Skeletal muscle satellite cell (primary cell): ENCODE data around the gene ZNF740.
"Not testable (repeated sequence)": the region's sequence is repeated elsewhere in the genome, so short reads cannot be mapped to it uniquely, and the experiment has no call there.

Experiments used
- H3K27me3 ChIP-seq: 2 replicates; pipeline ENCODE4 v1.7.0; 2013; ENCODE audit warnings: low read length; ENCODE audit not compliant: control insufficient read depth, insufficient read depth
- H3K36me3 ChIP-seq: 2 replicates; pipeline ENCODE4 v1.7.0; 2013; ENCODE audit warnings: mild to moderate bottlenecking, control low read depth, low read length; ENCODE audit not compliant: insufficient read depth
- H3K4me1 ChIP-seq: 2 replicates; pipeline ENCODE4 v1.7.0; 2013; ENCODE audit warnings: low read length; ENCODE audit not compliant: control insufficient read depth, insufficient read depth
- H3K4me2 ChIP-seq: 2 replicates; pipeline ENCODE4 v1.7.0; 2013; ENCODE audit warnings: mild to moderate bottlenecking, low read length
- H3K4me3 ChIP-seq: 2 replicates; pipeline ENCODE4 v1.7.0; 2013; ENCODE audit warnings: low read length
- H3K9ac ChIP-seq: 2 replicates; pipeline ENCODE4 v1.7.0; 2013; ENCODE audit warnings: mild to moderate bottlenecking, low read depth, low read length, moderate library complexity
- H3K9me3 ChIP-seq: replicated peaks from 2 replicates; pipeline ENCODE4 v1.7.0; 2013; ENCODE audit warnings: mild to moderate bottlenecking, control low read depth, low read length

The ZNF740 gene

GRCh38 chr12:53160673-53161072, 19.8 kb upstream of the ZNF740 start:
- H3K36me3 ChIP-seq, result no peaks in the 10 kb centered on the region
- H3K4me2 ChIP-seq, result no peak overlapping the region
- H3K4me3 ChIP-seq, result no peak overlapping the region
- no peaks in the 10 kb centered on the region for H3K9me3 ChIP-seq
- no peaks in the 10 kb centered on the region for H3K4me1 ChIP-seq
- H3K27me3 ChIP-seq, result no peaks in the 10 kb centered on the region
- no peak overlapping the region for H3K9ac ChIP-seq

- Histone ChIP-seq H3K4me2 (no peak overlapping the region), H3K4me3 (no peak overlapping the region), H3K4me1 (no peaks in the 10 kb centered on the region), H3K9me3 (no peaks in the 10 kb centered on the region), H3K27me3 (no peaks in the 10 kb centered on the region), H3K36me3 (no peaks in the 10 kb centered on the region), H3K9ac (no peak overlapping the region)
Measured at GRCh38 chr12:53161119-53161911, 19.2 kb upstream of the ZNF740 start.

- H3K4me1 ChIP-seq, H3K9ac ChIP-seq, H3K4me3 ChIP-seq, H3K4me2 ChIP-seq, H3K9me3 ChIP-seq, H3K27me3 ChIP-seq, H3K36me3 ChIP-seq: not testable (repeated sequence)
Measured at GRCh38 chr12:53163008-53163407, 17.5 kb upstream of the ZNF740 start.

DNA sequence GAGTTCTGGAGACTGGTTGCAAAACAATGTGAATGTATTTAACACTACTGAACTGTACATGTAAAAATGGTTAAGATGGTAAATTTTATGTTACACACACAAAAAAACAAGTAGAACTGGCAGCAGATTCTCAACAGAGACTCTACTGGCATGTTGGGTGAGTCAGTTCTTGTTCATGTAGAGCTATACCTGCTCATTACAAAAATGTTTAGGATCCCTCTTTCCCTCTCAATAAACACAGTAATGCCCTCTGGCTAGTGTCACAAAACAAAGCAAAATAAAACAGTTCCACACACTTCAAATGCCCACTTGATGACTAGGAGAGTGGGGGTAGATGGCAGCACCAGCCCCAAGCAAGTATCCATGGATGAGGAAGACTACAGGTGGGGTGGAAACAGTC, 13.7 kb upstream of the ZNF740 start:
- H3K9me3 ChIP-seq, result no peaks in the 10 kb centered on the region
- H3K9ac ChIP-seq, result no peak overlapping the region
- H3K36me3 ChIP-seq, result peaks cover 10% of the 10 kb centered on the region
- no peaks in the 10 kb centered on the region for H3K27me3 ChIP-seq
- peaks cover 4% of the 10 kb centered on the region for H3K4me1 ChIP-seq
- H3K4me3 ChIP-seq, result no peak overlapping the region
- no peak overlapping the region for H3K4me2 ChIP-seq

DNA sequence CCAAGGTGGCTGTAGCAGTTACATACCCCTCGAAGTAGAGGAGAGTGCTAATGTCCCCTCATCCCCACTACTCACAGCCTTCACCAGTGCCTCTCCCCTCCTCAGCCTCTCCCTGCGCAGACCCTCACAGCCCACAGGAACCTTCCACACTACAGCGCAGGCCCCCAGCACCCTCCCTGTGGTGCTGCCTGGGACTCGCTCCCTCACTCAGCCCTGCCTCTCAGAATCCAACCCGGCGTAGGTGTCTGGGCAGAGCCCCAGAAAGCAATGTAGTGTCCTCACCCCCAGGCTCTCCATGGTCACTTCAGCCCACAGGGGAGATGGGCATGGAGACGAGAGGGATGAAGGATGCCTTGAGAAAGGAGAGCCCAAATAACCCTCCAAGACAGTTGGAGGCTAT, 10.9 kb upstream of the ZNF740 start:
- peaks cover 10% of the 10 kb centered on the region for H3K36me3 ChIP-seq
- H3K4me1 ChIP-seq, result peaks cover 5% of the 10 kb centered on the region
- no peak overlapping the region for H3K4me2 ChIP-seq
- H3K9me3 ChIP-seq, result no peaks in the 10 kb centered on the region
- H3K4me3 ChIP-seq, result no peak overlapping the region
- H3K27me3 ChIP-seq, result no peaks in the 10 kb centered on the region
- no peak overlapping the region for H3K9ac ChIP-seq

DNA sequence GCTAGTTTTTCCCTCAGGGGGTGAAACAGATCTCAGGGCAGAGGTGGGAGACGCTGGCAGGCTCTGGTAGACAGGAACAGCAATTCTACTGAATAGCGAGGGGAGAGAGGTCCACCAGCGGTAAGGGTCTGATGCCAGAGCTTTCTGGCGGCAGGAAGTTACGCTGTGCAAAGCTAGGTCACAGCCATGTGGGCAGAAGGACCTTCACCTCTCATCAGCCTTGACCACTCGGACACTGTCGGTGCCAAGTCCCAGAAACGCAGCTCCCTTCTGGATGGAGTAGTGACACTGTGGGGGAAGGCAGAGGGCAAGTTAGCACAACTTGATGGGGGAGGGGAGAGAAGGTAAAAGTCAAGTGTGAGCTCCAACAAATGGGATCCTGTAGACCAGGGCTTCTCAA, 10.3 kb upstream of the ZNF740 start:
- H3K4me3 ChIP-seq, result no peak overlapping the region
- H3K9me3 ChIP-seq, result no peaks in the 10 kb centered on the region
- H3K27me3 ChIP-seq, result no peaks in the 10 kb centered on the region
- peaks cover 10% of the 10 kb centered on the region for H3K36me3 ChIP-seq
- H3K9ac ChIP-seq, result no peak overlapping the region
- peaks cover 11% of the 10 kb centered on the region for H3K4me1 ChIP-seq
- no peak overlapping the region for H3K4me2 ChIP-seq

DNA sequence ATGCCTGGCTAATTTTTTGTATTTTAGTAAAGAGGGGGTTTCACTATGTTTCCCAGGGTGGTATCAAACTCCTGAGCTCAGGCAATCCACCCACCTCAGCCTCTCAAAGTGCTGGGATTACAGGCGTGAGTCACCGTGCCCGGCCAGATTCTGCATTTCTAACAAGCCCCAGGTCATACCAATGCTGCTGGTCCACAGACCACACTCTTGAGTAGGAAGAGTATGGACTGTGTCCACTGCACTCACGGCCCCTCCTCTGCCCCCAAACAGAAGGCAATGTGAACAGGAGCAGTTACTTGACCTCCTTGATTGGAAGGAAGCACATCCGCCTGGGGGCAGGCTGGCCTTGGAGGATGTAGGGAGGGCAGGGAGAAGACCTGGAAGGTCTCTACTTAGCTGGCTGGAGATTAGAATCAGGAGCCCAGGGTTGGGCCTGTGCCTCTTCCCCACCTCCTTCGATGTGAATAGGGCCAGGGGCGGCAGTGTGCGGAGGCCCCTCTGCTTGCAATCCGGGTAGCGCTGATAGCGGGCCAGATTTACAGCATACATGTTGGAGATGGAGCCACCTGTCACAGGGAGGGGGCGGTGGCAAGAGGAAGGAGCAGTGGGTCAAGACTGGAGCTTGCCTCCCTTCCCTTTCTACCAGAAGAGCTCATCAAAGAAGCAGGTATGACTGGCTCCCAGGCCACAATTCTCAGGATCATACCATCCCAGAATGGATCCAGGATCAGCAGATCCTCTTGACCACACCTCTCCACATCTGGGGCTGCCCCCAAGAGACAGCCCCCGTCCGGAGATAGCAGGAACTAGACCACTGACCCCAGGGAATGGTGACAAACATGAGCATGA, 9.4 kb upstream of the ZNF740 start:
- H3K9ac ChIP-seq, result no peak overlapping the region
- no peak overlapping the region for H3K4me3 ChIP-seq
- H3K9me3 ChIP-seq, result no peaks in the 10 kb centered on the region
- peaks cover 10% of the 10 kb centered on the region for H3K36me3 ChIP-seq
- H3K4me1 ChIP-seq, result peaks cover 13% of the 10 kb centered on the region
- H3K4me2 ChIP-seq, result no peak overlapping the region
- H3K27me3 ChIP-seq, result no peaks in the 10 kb centered on the region

DNA sequence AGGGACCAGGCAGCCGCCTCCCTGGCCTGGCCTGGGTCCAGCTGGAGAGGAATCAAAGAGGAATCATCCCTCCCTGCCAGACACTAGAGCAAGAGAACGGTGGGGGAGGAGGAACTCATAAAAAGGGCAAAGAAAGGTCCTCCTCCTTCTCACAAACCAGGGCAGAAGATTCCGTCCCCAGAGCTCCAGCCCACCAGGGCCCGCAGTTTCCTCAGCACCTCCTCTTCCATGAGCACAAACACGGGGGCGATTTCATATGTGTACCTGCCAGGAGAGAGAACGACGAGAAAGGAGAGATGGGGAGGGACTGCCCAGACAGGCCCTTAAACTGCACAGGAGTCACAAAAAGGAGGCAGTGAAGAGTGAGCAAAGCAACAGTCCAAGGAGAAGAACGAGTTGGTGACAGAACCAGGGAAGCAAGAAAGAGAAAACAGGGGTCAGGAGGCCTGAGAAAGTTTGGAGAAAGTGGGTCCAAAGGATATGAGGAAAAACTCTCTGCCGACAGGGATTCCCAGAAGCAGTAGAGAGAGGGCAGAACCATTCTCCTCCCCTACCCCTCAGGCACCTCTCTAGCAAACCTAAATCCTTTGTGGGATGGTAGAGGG, 8.7 kb upstream of the ZNF740 start:
- Histone ChIP-seq H3K9ac (no peak overlapping the region), H3K4me2 (no peak overlapping the region), H3K4me3 (no peak overlapping the region), H3K4me1 (peaks cover 13% of the 10 kb centered on the region), H3K36me3 (peaks cover 10% of the 10 kb centered on the region), H3K9me3 (no peaks in the 10 kb centered on the region), H3K27me3 (no peaks in the 10 kb centered on the region)

- H3K4me3 ChIP-seq, result no peak overlapping the region
- no peak overlapping the region for H3K9ac ChIP-seq
- peaks cover 13% of the 10 kb centered on the region for H3K4me1 ChIP-seq
- peaks cover 10% of the 10 kb centered on the region for H3K36me3 ChIP-seq
- H3K9me3 ChIP-seq, result no peaks in the 10 kb centered on the region
- no peaks in the 10 kb centered on the region for H3K27me3 ChIP-seq
- no peak overlapping the region for H3K4me2 ChIP-seq
Measured at GRCh38 chr12:53172352-53172751, 8.2 kb upstream of the ZNF740 start.

DNA sequence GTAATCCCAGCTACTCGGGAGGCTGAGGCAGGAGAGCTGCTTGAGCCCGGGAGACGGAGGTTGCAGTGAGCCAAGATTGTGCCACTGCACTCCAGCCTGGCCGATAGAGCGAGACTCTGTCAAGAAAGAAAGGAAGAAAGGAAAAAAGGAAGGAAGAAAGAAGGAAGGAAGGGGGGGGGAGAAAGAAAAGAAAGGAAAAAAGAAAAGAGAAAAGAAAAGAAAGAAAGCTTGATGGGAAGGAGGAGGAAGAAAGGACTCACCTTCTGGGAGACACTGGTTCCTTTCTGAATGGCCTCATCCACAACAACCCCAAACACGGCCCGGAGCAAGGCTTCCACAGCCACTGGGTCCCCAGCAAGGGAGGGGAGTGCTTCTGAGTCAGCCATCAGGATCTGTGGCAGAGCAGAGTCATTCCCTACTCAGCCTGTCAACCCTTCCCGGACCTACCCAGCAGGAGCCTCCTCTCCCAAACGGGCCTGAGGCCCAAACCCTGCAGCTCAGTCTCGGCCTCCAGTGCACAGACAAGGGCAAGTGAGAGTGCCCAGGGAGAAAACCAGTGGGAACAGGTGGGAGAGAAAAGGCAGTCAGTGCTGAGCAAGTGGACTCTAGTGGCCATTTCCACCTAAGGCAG, 7.3 kb upstream of the ZNF740 start:
- H3K27me3 ChIP-seq, result no peaks in the 10 kb centered on the region
- no peak overlapping the region for H3K9ac ChIP-seq
- H3K36me3 ChIP-seq, result peaks cover 10% of the 10 kb centered on the region
- H3K4me2 ChIP-seq, result no peak overlapping the region
- H3K4me1 ChIP-seq, result peaks cover 13% of the 10 kb centered on the region
- H3K4me3 ChIP-seq, result no peak overlapping the region
- no peaks in the 10 kb centered on the region for H3K9me3 ChIP-seq

GRCh38 chr12:53174881-53175491, 5.5 kb upstream of the ZNF740 start:
- no peak overlapping the region for H3K4me3 ChIP-seq
- no peak overlapping the region for H3K4me2 ChIP-seq
- peaks cover 8% of the 10 kb centered on the region for H3K36me3 ChIP-seq
- H3K9ac ChIP-seq, result no peak overlapping the region
- peaks cover 23% of the 10 kb centered on the region for H3K4me1 ChIP-seq
- no peaks in the 10 kb centered on the region for H3K9me3 ChIP-seq
- H3K27me3 ChIP-seq, result no peaks in the 10 kb centered on the region
